GM12872 (cell line): ENCODE results near the gene OCLN.

Experiments used
- CTCF ChIP-seq: IDR thresholded peaks from 3 replicates; pipeline ENCODE4 v1.5.1; 2011; ENCODE audit warnings: low read depth, mild to moderate bottlenecking, low read length, moderate library complexity; ENCODE audit not compliant: insufficient read depth

The OCLN gene

GRCh38 chr5:69467442-69468225 is 25.0 kb upstream of the OCLN start:
- TF ChIP-seq CTCF: no peak

- TF ChIP-seq CTCF: no peak
Observed at GRCh38 chr5:69468631-69469030, 24.0 kb upstream of the OCLN start.

- no peak for TF ChIP-seq CTCF
Observed at GRCh38 chr5:69477170-69477569, 15.4 kb upstream of the OCLN start.

GRCh38 chr5:69484891-69485290 is 7.7 kb upstream of the OCLN start:
- TF ChIP-seq CTCF: no peak

- no peak for TF ChIP-seq CTCF
Observed at GRCh38 chr5:69485471-69485870, 7.1 kb upstream of the OCLN start.

- no peak for TF ChIP-seq CTCF
Observed at GRCh38 chr5:69489246-69489645, 3.3 kb upstream of the OCLN start.

- no peak for TF ChIP-seq CTCF
Observed at GRCh38 chr5:69491027-69491426, 1.6 kb upstream of the OCLN start.
